DND-41 (cell line): ENCODE measurements around the gene STKLD1.

Experiments used
- ATAC-seq: fragments of 200-7000 bp; cut with Tn5 transposase; 3 replicates; pipeline ENCODE4 v1.9.1; 2021; ENCODE audit warnings: low read depth; ENCODE audit not compliant: insufficient read depth
- DNase-seq: peaks from one replicate; pipeline ENCODE4 v3.0.0-alpha.2; 2020
- H2AFZ ChIP-seq: 2 replicates; pipeline ENCODE4 v1.6.0; 2012; ENCODE audit warnings: low read depth, low read length
- H3K27ac ChIP-seq: 2 replicates; pipeline ENCODE4 v1.5.1; 2012; ENCODE audit warnings: low read length, inconsistent platforms
- H3K27me3 ChIP-seq: fragments of 200-600 bp; sonication (generic); 2 replicates; pipeline ENCODE4 v1.6.0; 2012; ENCODE audit warnings: low read length, mild to moderate bottlenecking, inconsistent platforms; ENCODE audit not compliant: insufficient read depth, poor library complexity
- H3K36me3 ChIP-seq: 2 replicates; pipeline ENCODE4 v1.5.1; 2012; ENCODE audit warnings: low read length, inconsistent platforms; ENCODE audit not compliant: insufficient read depth
- H3K4me1 ChIP-seq: 2 replicates; pipeline ENCODE4 v1.5.1; 2012; ENCODE audit warnings: mild to moderate bottlenecking, low read length; ENCODE audit not compliant: insufficient read depth
- H3K4me2 ChIP-seq: 2 replicates; pipeline ENCODE4 v1.6.0; 2012; ENCODE audit warnings: mild to moderate bottlenecking, moderate library complexity, low read length, inconsistent platforms; ENCODE audit not compliant: insufficient read depth
- H3K4me3 ChIP-seq, 2 experiments: fragments of 200-600 bp in 1 of 2; shearing (Covaris generic) in 1 of 2; 2 replicates each; pipeline ENCODE4 v1.5.1; 2012 to 2016; ENCODE audit warnings: inconsistent platforms in 2 of 2, low read length in 2 of 2, mild to moderate bottlenecking in 2 of 2, low read depth in 1 of 2, moderate library complexity in 1 of 2
- H3K79me2 ChIP-seq: 2 replicates; pipeline ENCODE4 v1.6.0; 2012; ENCODE audit warnings: low read length, inconsistent platforms; ENCODE audit not compliant: insufficient read depth
- H3K9ac ChIP-seq: 2 replicates; pipeline ENCODE4 v1.6.0; 2012; ENCODE audit warnings: low read depth, mild to moderate bottlenecking, inconsistent platforms, low read length, moderate library complexity
- H3K9me3 ChIP-seq: 2 replicates; pipeline ENCODE4 v1.5.1; 2012; ENCODE audit warnings: low read length, moderate library complexity, mild to moderate bottlenecking, inconsistent platforms; ENCODE audit not compliant: insufficient read depth, severe bottlenecking
- H4K20me1 ChIP-seq: 2 replicates; pipeline ENCODE4 v1.6.0; 2012; ENCODE audit warnings: low read length; ENCODE audit not compliant: insufficient read depth
- CTCF ChIP-seq: IDR thresholded peaks from 2 replicates; pipeline ENCODE4 v1.5.1; 2012; ENCODE audit warnings: borderline replicate concordance, low read length, moderate library complexity, mild to moderate bottlenecking; ENCODE audit not compliant: poor library complexity, severe bottlenecking; ENCODE audit errors: extremely low read depth
- EZH2 ChIP-seq: IDR thresholded peaks from 3 replicates; pipeline ENCODE4 v1.6.1; 2012; ENCODE audit warnings: borderline replicate concordance, low read depth, mild to moderate bottlenecking, moderate library complexity, low read length, inconsistent platforms; ENCODE audit not compliant: severe bottlenecking

STKLD1 gene

DNA sequence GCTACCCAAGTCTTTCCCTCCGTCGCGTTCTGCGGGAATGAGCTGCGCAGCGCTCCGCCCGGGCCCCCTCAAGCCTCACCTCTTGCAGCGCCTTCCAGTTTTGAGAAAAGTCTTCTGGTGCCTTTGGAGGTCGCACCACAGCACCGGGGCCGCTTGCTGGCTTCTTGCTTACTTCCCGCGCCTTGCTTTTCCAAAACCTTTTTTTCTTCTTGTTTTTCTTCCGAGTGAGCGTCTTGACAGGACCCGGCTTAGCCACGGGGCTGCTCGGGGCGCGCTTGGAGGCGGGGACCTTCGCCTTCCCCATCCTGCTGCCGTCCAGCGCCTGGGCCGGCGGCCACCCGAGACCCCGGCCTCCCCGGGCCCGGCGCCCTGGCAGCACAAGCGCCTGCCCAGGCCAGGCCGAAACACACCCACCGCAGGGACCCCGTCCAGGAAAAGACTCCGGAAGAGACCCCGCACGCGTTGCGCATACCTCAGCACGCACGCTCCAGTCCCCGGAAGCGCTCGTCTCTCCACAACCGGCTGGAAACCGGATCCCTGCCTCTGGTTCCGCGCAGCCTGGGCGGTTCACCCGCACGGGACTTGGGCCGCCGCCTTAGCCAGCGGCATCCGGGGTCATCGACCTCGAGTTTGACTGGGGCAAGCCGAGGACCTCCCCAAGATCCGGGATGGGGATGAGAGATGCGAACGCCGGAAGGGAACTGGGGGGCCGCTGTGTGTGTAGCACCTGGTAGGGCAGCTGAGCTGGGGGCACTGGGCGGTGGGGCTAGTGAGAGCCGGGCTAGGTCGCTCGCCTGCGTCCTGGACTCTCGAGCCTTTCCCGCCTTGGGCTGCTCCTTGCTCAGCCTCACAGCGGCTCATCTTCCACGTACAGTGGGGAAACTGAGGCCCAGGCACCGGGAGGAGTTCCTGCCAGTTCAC, 41.6 kb downstream of the STKLD1 start, which contains the start of gene REXO4:
Gene REXO4 (minus strand): TSS at position 470 of the 921 bp plus-strand sequence. CDS start 166 bp downstream, at position 304.
- Histone ChIP-seq H3K27me3 (no peaks in the 10 kb centered on the region), H3K9me3 (no peaks in the 10 kb centered on the region), H3K9ac (peak within 1 kb of the TSS; percentile 82), H3K4me2 (peak within 1 kb of the TSS; percentile 93), H4K20me1 (peaks cover 18% of the 10 kb centered on the region; the same call in 1 of the 2 replicates), H3K27ac (peak within 1 kb of the TSS; percentile 96), H3K4me3 (peak within 1 kb of the TSS; percentile 81 to 94), H3K79me2 (peaks cover 47% of the 10 kb centered on the region), H2AFZ (peak within 1 kb of the TSS; percentile 96), H3K4me1 (peaks cover 38% of the 10 kb centered on the region), H3K36me3 (peaks cover 37% of the 10 kb centered on the region)
- peak; percentile 89 for DNase-seq
- TF ChIP-seq EZH2 (no peak), CTCF (no peak)
- ATAC-seq = peak; percentile 91

DNA sequence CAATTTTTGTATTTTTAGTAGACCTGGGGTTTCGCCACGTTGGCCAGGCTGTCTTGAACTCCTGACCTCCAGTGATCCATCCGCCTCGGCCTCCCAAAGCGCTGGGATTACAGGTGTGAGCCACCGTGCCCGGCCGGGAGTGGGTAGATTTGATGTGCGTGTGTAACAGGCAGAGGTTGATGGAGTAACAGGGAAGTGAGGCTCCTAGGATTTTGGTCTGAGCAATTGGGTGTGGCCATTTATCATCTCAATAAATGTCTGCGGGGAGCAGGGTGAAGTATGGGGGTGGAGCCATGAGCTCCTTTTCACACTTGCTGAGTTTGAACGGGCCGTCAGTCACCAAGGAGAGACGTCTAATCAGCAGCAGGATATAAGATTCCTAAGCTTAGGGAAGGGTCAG, 42.8 kb downstream of the STKLD1 start:
- Histone ChIP-seq H3K27ac (no peak overlapping the region), H3K9ac (peak overlapping the region; percentile 82), H3K36me3 (peaks cover 25% of the 10 kb centered on the region), H3K79me2 (peaks cover 39% of the 10 kb centered on the region), H3K4me2 (peak overlapping the region; percentile 93), H3K4me1 (peaks cover 38% of the 10 kb centered on the region), H3K4me3 (peak overlapping the region in 1 of 2 experiments; percentile 81; a peak in 2 of 4 replicates), H3K27me3 (no peaks in the 10 kb centered on the region), H2AFZ (no peak overlapping the region), H4K20me1 (peaks cover 17% of the 10 kb centered on the region; the same call in 1 of the 2 replicates), H3K9me3 (no peaks in the 10 kb centered on the region)
- ATAC-seq (no peak), DNase-seq (no peak)
- TF ChIP-seq EZH2 (no peak), CTCF (no peak)

- no peak overlapping the region for H3K4me3 ChIP-seq
- no peak overlapping the region for H3K9ac ChIP-seq
- TF ChIP-seq CTCF = no peak
- H3K27ac ChIP-seq = no peak overlapping the region
- H2AFZ ChIP-seq = no peak overlapping the region
- peaks cover 25% of the 10 kb centered on the region for H3K79me2 ChIP-seq
- no peak overlapping the region for H3K4me2 ChIP-seq
- no peaks in the 10 kb centered on the region for H3K27me3 ChIP-seq
- ATAC-seq (no peak), DNase-seq (no peak)
- peaks cover 9% of the 10 kb centered on the region; the same call in 1 of the 2 replicates for H4K20me1 ChIP-seq
- H3K36me3 ChIP-seq = peaks cover 11% of the 10 kb centered on the region
- H3K4me1 ChIP-seq = peaks cover 28% of the 10 kb centered on the region
- H3K9me3 ChIP-seq = no peaks in the 10 kb centered on the region
These were observed 44.2 kb downstream of the STKLD1 start for GRCh38 chr9:133420392-133420827.
